ENCODE results near the gene ABLIM2.

- TF ChIP-seq EGR1 (IDR thresholded peaks at IDR 0.05; ENCODE audit: borderline replicate concordance, low read depth, low read length) (no peak), POLR2AphosphoS5 (IDR thresholded peaks at IDR 0.05; ENCODE audit: low read depth, low read length) (no peak), RAD21 (IDR thresholded peaks at IDR 0.05 in 1 of 2, conservative IDR thresholded peaks at IDR 0.05 in 1 of 2; ENCODE audit: low read depth in 2 of 2, low read length in 2 of 2) (no peak), TAF7 (optimal IDR thresholded peaks at IDR 0.05; ENCODE audit: borderline replicate concordance, low read depth, low read length) (no peak), SP2 (IDR thresholded peaks at IDR 0.05; ENCODE audit: low read length) (no peak), CTCF (IDR thresholded peaks at IDR 0.05; ENCODE audit: control extremely low read depth in 1 of 3, insufficient read depth in 1 of 3, low read depth in 1 of 3, low read length in 3 of 3) (no peak), CBX5 (IDR thresholded peaks at IDR 0.05; ENCODE audit: low read depth, low read length) (no peak), MAX (IDR thresholded peaks at IDR 0.05) (no peak), PHF8 (conservative IDR thresholded peaks at IDR 0.05; ENCODE audit: low read depth, low read length) (no peak), HDAC2 (IDR thresholded peaks at IDR 0.05; ENCODE audit: borderline replicate concordance in 1 of 2, low read depth in 2 of 2, low read length in 2 of 2) (no peak), SIN3A (conservative IDR thresholded peaks at IDR 0.05 in 1 of 2, IDR thresholded peaks at IDR 0.05 in 1 of 2; ENCODE audit: low read depth in 1 of 2, low read length in 2 of 2) (no peak), GABPA (IDR thresholded peaks at IDR 0.05; ENCODE audit: borderline replicate concordance, insufficient read depth, low read length) (no peak), CHD1 (IDR thresholded peaks at IDR 0.05; ENCODE audit: low read depth, low read length) (no peak)
Observed at GRCh38 chr4:7980036-7980435, 178.6 kb downstream of the ABLIM2 start.

Data from H1 (cell line).